H9 (cell line): ENCODE measurements around the gene TMEM184A. TPM values are rescaled to one million over a fixed set of nuclear protein-coding genes. Genes with fewer than 3 reads are reported as not detected.

Experiments
- DNase-seq: peaks from one replicate; pipeline ENCODE4 v3.0.0-alpha.2; 2017
- H2AFZ ChIP-seq: one replicate; pipeline ENCODE4 v1.6.1; 2013; ENCODE audit warnings: mild to moderate bottlenecking, low read length, control low read depth, moderate library complexity
- H2AK5ac ChIP-seq: 2 replicates; pipeline ENCODE4 v1.6.1; 2013; ENCODE audit warnings: low read length, control low read depth, mixed read lengths; ENCODE audit not compliant: insufficient read length
- H2BK120ac ChIP-seq: one replicate; pipeline ENCODE4 v1.6.1; 2013; ENCODE audit warnings: low read depth, mild to moderate bottlenecking, low read length, control low read depth, inconsistent platforms; ENCODE audit not compliant: poor library complexity, severe bottlenecking
- H2BK12ac ChIP-seq: 2 replicates; pipeline ENCODE4 v1.6.1; 2013; ENCODE audit warnings: low read length, control low read depth, mixed read lengths, low read depth; ENCODE audit not compliant: insufficient read length
- H2BK15ac ChIP-seq: 2 replicates; pipeline ENCODE4 v1.6.1; 2013; ENCODE audit warnings: low read depth, low read length, control low read depth
- H2BK20ac ChIP-seq: one replicate; pipeline ENCODE4 v1.6.1; 2013; ENCODE audit warnings: low read depth, mild to moderate bottlenecking, low read length, control low read depth, inconsistent platforms; ENCODE audit not compliant: poor library complexity, severe bottlenecking
- H2BK5ac ChIP-seq: 2 replicates; pipeline ENCODE4 v1.6.1; 2013; ENCODE audit warnings: low read length, control low read depth, mixed read lengths; ENCODE audit not compliant: insufficient read length
- H3K14ac ChIP-seq: 2 replicates; pipeline ENCODE4 v1.6.1; 2013; ENCODE audit warnings: low read length, control low read depth; ENCODE audit not compliant: insufficient read depth
- H3K18ac ChIP-seq: 2 replicates; pipeline ENCODE4 v1.6.1; 2013; ENCODE audit warnings: low read depth, mild to moderate bottlenecking, mixed read lengths, low read length, control low read depth; ENCODE audit not compliant: insufficient read length
- H3K23ac ChIP-seq: 2 replicates; pipeline ENCODE4 v1.6.1; 2013; ENCODE audit warnings: low read length, control low read depth, mixed read lengths, low read depth; ENCODE audit not compliant: insufficient read length
- H3K23me2 ChIP-seq: 2 replicates; pipeline ENCODE4 v1.6.1; 2013; ENCODE audit warnings: low read depth, mild to moderate bottlenecking, mixed read lengths, low read length, control low read depth; ENCODE audit not compliant: insufficient read length, poor library complexity, severe bottlenecking
- H3K27ac ChIP-seq: 2 replicates; pipeline ENCODE4 v1.5.1; 2013; ENCODE audit warnings: low read length, control low read depth, mixed read lengths, low read depth; ENCODE audit not compliant: insufficient read length
- H3K27me3 ChIP-seq: 2 replicates; pipeline ENCODE4 v1.6.1; 2013; ENCODE audit warnings: low read length, control low read depth, inconsistent platforms; ENCODE audit not compliant: insufficient read depth
- H3K4ac ChIP-seq: 2 replicates; pipeline ENCODE4 v1.6.1; 2013; ENCODE audit warnings: low read depth, mild to moderate bottlenecking, control low read depth, inconsistent platforms, low read length, moderate library complexity
- H3K4me1 ChIP-seq: 2 replicates; pipeline ENCODE4 v1.6.1; 2013; ENCODE audit warnings: low read length, control low read depth, inconsistent platforms; ENCODE audit not compliant: insufficient read depth
- H3K4me2 ChIP-seq: 2 replicates; pipeline ENCODE4 v1.6.1; 2013; ENCODE audit warnings: low read length, control low read depth, mixed read lengths; ENCODE audit not compliant: insufficient read length, insufficient read depth
- H3K56ac ChIP-seq: 2 replicates; pipeline ENCODE4 v1.6.1; 2013; ENCODE audit warnings: low read depth, mild to moderate bottlenecking, mixed read lengths, low read length, control low read depth; ENCODE audit not compliant: insufficient read length
- H3K79me1 ChIP-seq: 2 replicates; pipeline ENCODE4 v1.6.1; 2013; ENCODE audit warnings: low read depth, mild to moderate bottlenecking, moderate library complexity, low read length, control low read depth, inconsistent platforms; ENCODE audit not compliant: insufficient read depth, poor library complexity, severe bottlenecking
- H3K79me2 ChIP-seq: 2 replicates; pipeline ENCODE4 v1.6.1; 2013; ENCODE audit warnings: low read length, control low read depth, inconsistent platforms; ENCODE audit not compliant: insufficient read depth
- H3K9ac ChIP-seq: 2 replicates; pipeline ENCODE4 v1.6.1; 2013; ENCODE audit warnings: low read length, control low read depth, mixed read lengths; ENCODE audit not compliant: insufficient read length; ENCODE audit errors: extremely low read depth
- H3K9me3 ChIP-seq: one replicate; pipeline ENCODE4 v1.6.1; 2013; ENCODE audit warnings: low read depth, low read length, inconsistent platforms; ENCODE audit not compliant: control insufficient read depth
- H3T11ph ChIP-seq: one replicate; pipeline ENCODE4 v1.6.1; 2013; ENCODE audit warnings: mild to moderate bottlenecking, low read length, control low read depth, inconsistent platforms
- H4K20me1 ChIP-seq: one replicate; pipeline ENCODE4 v1.6.1; 2013; ENCODE audit not compliant: control insufficient read depth, insufficient read length, insufficient read depth
- H4K5ac ChIP-seq: 2 replicates; pipeline ENCODE4 v1.6.1; 2013; ENCODE audit warnings: low read depth, mild to moderate bottlenecking, mixed read lengths, low read length, control low read depth; ENCODE audit not compliant: insufficient read length
- H4K8ac ChIP-seq: replicated peaks from 2 replicates; pipeline ENCODE4 v1.6.1; 2013; ENCODE audit warnings: low read length, control low read depth, mixed read lengths, low read depth; ENCODE audit not compliant: insufficient read length
- H4K91ac ChIP-seq: 2 replicates; pipeline ENCODE4 v1.6.1; 2013; ENCODE audit warnings: low read depth, mild to moderate bottlenecking, moderate library complexity, mixed read lengths, low read length, control low read depth; ENCODE audit not compliant: insufficient read length
- H3K27ac Mint-ChIP-seq, 3 experiments: 2 replicates in 2 of 3; 3 replicates in 1 of 3; pipeline ENCODE4 v1.8.0; 2020 to 2021; ENCODE audit warnings: mixed read lengths in 3 of 3, mild to moderate bottlenecking in 1 of 3, moderate library complexity in 1 of 3
- H3K27me3 Mint-ChIP-seq: 2 replicates; pipeline ENCODE4 v1.8.0; 2021; ENCODE audit warnings: low read depth, mild to moderate bottlenecking, moderate library complexity, mixed read lengths
- H3K36me3 Mint-ChIP-seq, 3 experiments: 2 replicates in 2 of 3; 3 replicates in 1 of 3; pipeline ENCODE4 v1.8.0; 2020 to 2021; ENCODE audit warnings: low read depth in 3 of 3, mixed read lengths in 3 of 3; ENCODE audit not compliant: insufficient read depth in 1 of 3
- H3K4me1 Mint-ChIP-seq, 2 experiments: 2 replicates each; pipeline ENCODE4 v1.8.0; 2020; ENCODE audit warnings: mixed read lengths in 2 of 2
- H3K4me3 Mint-ChIP-seq, 2 experiments: 2 replicates in 1 of 2; 3 replicates in 1 of 2; pipeline ENCODE4 v1.8.0; 2020 to 2021; ENCODE audit warnings: mild to moderate bottlenecking in 2 of 2, mixed read lengths in 2 of 2, moderate library complexity in 1 of 2
- H3K9me3 Mint-ChIP-seq, 2 experiments: 2 replicates in 1 of 2; 3 replicates in 1 of 2; pipeline ENCODE4 v1.8.0; 2020; ENCODE audit warnings: mild to moderate bottlenecking in 2 of 2, mixed read lengths in 2 of 2, moderate library complexity in 1 of 2
- CTCF ChIP-seq: fragments of 200-600 bp; sonication (generic); conservative IDR thresholded peaks from 3 replicates; pipeline ENCODE4 v1.8.0; 2021; ENCODE audit warnings: antibody characterized with exemption, mild to moderate bottlenecking
- WGBS: extraction: QIAGEN DNeasy Blood & Tissue Kit; methylation state at CpG from one replicate; pipeline ENCODE4 v1.1.7; 2013; ENCODE audit warnings: missing lambda C conversion rate, low lambda C conversion rate, mixed read lengths; ENCODE audit not compliant: insufficient read length; ENCODE audit errors: extremely low coverage; 5-methylcytosine and 5-hydroxymethylcytosine counted together
- total RNA-seq: library from RNA; stranded (reverse); gene quantifications from 2 replicates; pipeline ENCODE4 v1.2.1, GENCODE V29; 2021

TMEM184A gene
- total RNA-seq, 1 experiment from 2014 or later, result 1.3 TPM

- H2BK20ac ChIP-seq, result no peak overlapping the region
- no peaks in the 10 kb centered on the region; a peak in 1 of 7 replicates for H3K36me3 Mint-ChIP-seq
- H3K23me2 ChIP-seq, result peaks cover 4% of the 10 kb centered on the region
- no peak overlapping the region for H4K91ac ChIP-seq
- H3K18ac ChIP-seq, result no peak overlapping the region
- H2BK15ac ChIP-seq, result no peak overlapping the region
- H3K27ac ChIP-seq, result no peak overlapping the region
- no peaks in the 10 kb centered on the region for H4K20me1 ChIP-seq
- H3K27me3 Mint-ChIP-seq, result no peaks in the 10 kb centered on the region
- no peak overlapping the region for H3K4me3 Mint-ChIP-seq
- H3K9me3 ChIP-seq, result no peaks in the 10 kb centered on the region
- H3K4me1 ChIP-seq, result peaks cover 3% of the 10 kb centered on the region; the same call in 1 of the 2 replicates
- no peak overlapping the region for H3K27ac Mint-ChIP-seq
- H3K4ac ChIP-seq, result no peak overlapping the region
- H3K4me2 ChIP-seq, result no peak overlapping the region
- H3K9ac ChIP-seq, result no peak overlapping the region
- no peak overlapping the region for H4K5ac ChIP-seq
- H3K9me3 Mint-ChIP-seq, result no peaks in the 10 kb centered on the region
- no peak overlapping the region for H3T11ph ChIP-seq
- no peak overlapping the region for H2BK120ac ChIP-seq
- no peak overlapping the region for H2AFZ ChIP-seq
- no CpG with 5 or more reads among the region's 30 CpGs for WGBS
- DNase-seq, result no peak
- H2AK5ac ChIP-seq, result no peak overlapping the region
- no peak overlapping the region for H4K8ac ChIP-seq
- H3K79me1 ChIP-seq, result no peaks in the 10 kb centered on the region
- no peak overlapping the region for H2BK12ac ChIP-seq
- H3K23ac ChIP-seq, result no peak overlapping the region
- no peaks in the 10 kb centered on the region for H3K27me3 ChIP-seq
- no peak overlapping the region for H2BK5ac ChIP-seq
- peaks cover 7% of the 10 kb centered on the region; the same call in 1 of the 2 replicates for H3K79me2 ChIP-seq
- H3K4me1 Mint-ChIP-seq, result peaks cover 31% of the 10 kb centered on the region in 2 experiments
- no peak overlapping the region for H3K56ac ChIP-seq
- no peak overlapping the region for H3K14ac ChIP-seq
- TF ChIP-seq CTCF, result no peak
Observed at GRCh38 chr7:1534330-1535099, 21.5 kb downstream of the TMEM184A start.
